K562 (cell line): ENCODE data around the gene PPP1R14B. TPM values are rescaled to one million over a fixed set of nuclear protein-coding genes. Genes with fewer than 3 reads are reported as not detected.
A peak's percentile ranks its signal among the peaks of the same experiment; 100 is the strongest.

Experiments
- CHD2 ChIP-seq: IDR thresholded peaks from 2 replicates; pipeline ENCODE4 v1.6.1; 2011; ENCODE audit warnings: low read depth, low read length
- FOXK2 ChIP-seq, 2 experiments: fragments of 450-650 bp; IDR thresholded peaks in 1 of 2; conservative IDR thresholded peaks in 1 of 2; 2 replicates each; pipeline ENCODE4 v1.6.1; 2016; ENCODE audit warnings: low read depth in 2 of 2, mild to moderate bottlenecking in 1 of 2
- MECOM ChIP-seq: fragments of 250-450 bp; sonication (Bioruptor Pico); IDR thresholded peaks from 2 replicates; pipeline ENCODE4 v1.8.0; 2022; ENCODE audit warnings: inconsistent platforms
- MTA3 ChIP-seq: fragments of 450-650 bp; formaldehyde crosslinking; IDR thresholded peaks from 2 replicates; pipeline ENCODE4 v1.6.1; 2017; ENCODE audit warnings: mild to moderate bottlenecking, borderline replicate concordance
- NFXL1 ChIP-seq: fragments of 450-650 bp; formaldehyde crosslinking; IDR thresholded peaks from 2 replicates; pipeline ENCODE4 v1.4.0; 2021; ENCODE audit warnings: mild to moderate bottlenecking
- NONO ChIP-seq, 2 experiments: fragments of 200-400 bp in 1 of 2; fragments of 450-650 bp in 1 of 2; formaldehyde crosslinking in 1 of 2; IDR thresholded peaks; 2 replicates each; pipeline ENCODE4 v1.6.1; 2017; ENCODE audit warnings: low read depth in 2 of 2, mild to moderate bottlenecking in 2 of 2, moderate library complexity in 2 of 2, low read length in 1 of 2
- polyA plus RNA-seq, 8 experiments: library from polyadenylated mRNA; depleted of rRNA in 4 of 8; stranded (reverse) in 5 of 8; unstranded in 3 of 8; fragments of >200 nt; fragmentation: Nextera tagmentation in 2 of 8; fragmentation: Illumina TruSeq in 1 of 8; extraction: Ambion mirVana in 2 of 8; extraction: Trizol in 1 of 8; gene quantifications; 2 replicates each; pipeline versions ENCODE4 v1.2.1 to v1.2.3, GENCODE V29; 2011 to 2014; ENCODE audit warnings: inconsistent platforms in 1 of 8, missing spikeins in 1 of 8
- total RNA-seq, 7 experiments: library from RNA; depleted of rRNA in 6 of 7; stranded (reverse); fragments of >200 nt in 6 of 7; fragmentation: Illumina TruSeq in 2 of 7; extraction: Trizol in 2 of 7; gene quantifications; 2 replicates each; pipeline versions ENCODE4 v1.2.1 to v1.2.3, GENCODE V29; 2011 to 2021; ENCODE audit warnings: low replicate concordance in 1 of 7
- TF ChIP-seq, protein P1 (sequence below): sonication (generic); formaldehyde crosslinking; IDR thresholded peaks from 2 replicates; pipeline ENCODE4 v1.8.0; 2022; ENCODE audit warnings: mild to moderate bottlenecking, missing genetic modification reagents

The PPP1R14B gene
- total and polyA plus RNA-seq, 9 of the 15 experiments (the other 6 are each of a cell fraction or from before 2014, with no cell fraction given) = 7.7 to 566 (median 212) TPM

DNA sequence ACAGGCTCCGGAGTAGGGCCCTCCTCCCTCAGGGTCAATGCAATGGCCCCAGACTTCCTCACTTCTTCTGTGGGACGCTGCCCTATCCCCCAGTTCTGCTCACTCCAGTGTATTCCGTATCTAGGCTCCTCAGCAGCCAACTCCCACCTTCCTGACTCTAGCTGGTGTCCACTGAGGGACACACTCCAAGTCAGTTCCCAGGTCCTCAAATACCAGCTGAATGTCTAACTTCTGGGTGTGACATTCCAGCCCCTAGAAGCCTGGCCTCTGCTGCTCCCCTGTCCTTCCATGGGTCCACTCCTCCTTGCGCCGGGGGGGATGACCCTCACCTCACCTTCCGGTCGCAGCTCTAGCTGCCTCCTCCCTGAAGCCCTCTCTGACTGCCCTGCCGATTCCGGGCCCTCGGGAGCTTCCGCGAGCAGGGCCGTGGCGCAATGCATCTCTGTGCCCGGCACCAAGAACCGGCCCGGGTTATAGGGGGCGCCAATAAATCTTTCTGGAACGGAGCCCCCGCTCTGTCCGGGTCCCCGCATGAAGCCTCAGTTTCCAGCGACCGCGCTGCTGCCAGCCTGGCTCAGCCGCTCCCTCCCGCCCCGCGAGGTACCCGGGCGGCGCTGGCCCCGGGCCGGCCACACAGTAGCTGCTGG is 22.3 kb upstream of the PPP1R14B start (continued):
- no peak for TF ChIP-seq NONO (IDR thresholded peaks at IDR 0.05; ENCODE audit: low read depth in 2 of 2, low read length in 1 of 2)
- 0 out of 4 replicates have a peak, but pooled peaks of 1 of the 2 experiments have one; percentile 14 for TF ChIP-seq FOXK2 (conservative IDR thresholded peaks at IDR 0.05 in 1 of 2, IDR thresholded peaks at IDR 0.05 in 1 of 2; ENCODE audit: low read depth in 2 of 2)
- no peak; the same call in 1 of the 2 replicates for TF ChIP-seq MTA3
- TF ChIP-seq MECOM = no peak
- TF ChIP-seq, protein P1, sequence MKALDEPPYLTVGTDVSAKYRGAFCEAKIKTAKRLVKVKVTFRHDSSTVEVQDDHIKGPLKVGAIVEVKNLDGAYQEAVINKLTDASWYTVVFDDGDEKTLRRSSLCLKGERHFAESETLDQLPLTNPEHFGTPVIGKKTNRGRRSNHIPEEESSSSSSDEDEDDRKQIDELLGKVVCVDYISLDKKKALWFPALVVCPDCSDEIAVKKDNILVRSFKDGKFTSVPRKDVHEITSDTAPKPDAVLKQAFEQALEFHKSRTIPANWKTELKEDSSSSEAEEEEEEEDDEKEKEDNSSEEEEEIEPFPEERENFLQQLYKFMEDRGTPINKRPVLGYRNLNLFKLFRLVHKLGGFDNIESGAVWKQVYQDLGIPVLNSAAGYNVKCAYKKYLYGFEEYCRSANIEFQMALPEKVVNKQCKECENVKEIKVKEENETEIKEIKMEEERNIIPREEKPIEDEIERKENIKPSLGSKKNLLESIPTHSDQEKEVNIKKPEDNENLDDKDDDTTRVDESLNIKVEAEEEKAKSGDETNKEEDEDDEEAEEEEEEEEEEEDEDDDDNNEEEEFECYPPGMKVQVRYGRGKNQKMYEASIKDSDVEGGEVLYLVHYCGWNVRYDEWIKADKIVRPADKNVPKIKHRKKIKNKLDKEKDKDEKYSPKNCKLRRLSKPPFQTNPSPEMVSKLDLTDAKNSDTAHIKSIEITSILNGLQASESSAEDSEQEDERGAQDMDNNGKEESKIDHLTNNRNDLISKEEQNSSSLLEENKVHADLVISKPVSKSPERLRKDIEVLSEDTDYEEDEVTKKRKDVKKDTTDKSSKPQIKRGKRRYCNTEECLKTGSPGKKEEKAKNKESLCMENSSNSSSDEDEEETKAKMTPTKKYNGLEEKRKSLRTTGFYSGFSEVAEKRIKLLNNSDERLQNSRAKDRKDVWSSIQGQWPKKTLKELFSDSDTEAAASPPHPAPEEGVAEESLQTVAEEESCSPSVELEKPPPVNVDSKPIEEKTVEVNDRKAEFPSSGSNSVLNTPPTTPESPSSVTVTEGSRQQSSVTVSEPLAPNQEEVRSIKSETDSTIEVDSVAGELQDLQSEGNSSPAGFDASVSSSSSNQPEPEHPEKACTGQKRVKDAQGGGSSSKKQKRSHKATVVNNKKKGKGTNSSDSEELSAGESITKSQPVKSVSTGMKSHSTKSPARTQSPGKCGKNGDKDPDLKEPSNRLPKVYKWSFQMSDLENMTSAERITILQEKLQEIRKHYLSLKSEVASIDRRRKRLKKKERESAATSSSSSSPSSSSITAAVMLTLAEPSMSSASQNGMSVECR = no peak; the same call in none of the 2 replicates
- no peak for TF ChIP-seq CHD2
- no peak for TF ChIP-seq NFXL1 (CRISPR knock-in tag)
